Upper lobe of left lung (tissue), 6 donors: ENCODE data around the gene PHF21B. TPM values are rescaled to one million over a fixed set of nuclear protein-coding genes. Genes with fewer than 3 reads are reported as not detected.

Source experiments
- ATAC-seq, 2 donors: fragments of 200-7000 bp; cut with Tn5 transposase; one replicate each; pipeline ENCODE4 v1.9.1; 2022; ENCODE audit warnings: mild to moderate bottlenecking in 2 of 2, moderate library complexity in 2 of 2; ENCODE audit not compliant: low FRiP score in 2 of 2
- DNase-seq, 2 donors: peaks; one replicate each; pipeline ENCODE4 v3.0.0-alpha.2; 2019 to 2020
- H3K27ac ChIP-seq, 4 donors: fragments of 200-600 bp; sonication (generic); one replicate each; pipeline ENCODE4 v1.5.1; 2016 to 2019
- H3K27me3 ChIP-seq, 4 donors: fragments of 200-600 bp; sonication (generic); one replicate each; pipeline ENCODE4 v1.5.1; 2017 to 2019
- H3K36me3 ChIP-seq, 4 donors: fragments of 200-600 bp; sonication (generic); one replicate each; pipeline ENCODE4 v1.5.1; 2016 to 2019
- H3K4me1 ChIP-seq, 4 donors: fragments of 200-600 bp; sonication (generic); one replicate each; pipeline ENCODE4 v1.5.1; 2018 to 2019
- H3K4me3 ChIP-seq, 4 donors: fragments of 200-600 bp; sonication (generic); one replicate each; pipeline ENCODE4 v1.5.1; 2017 to 2019; ENCODE audit warnings: mild to moderate bottlenecking in 2 of 4, moderate library complexity in 1 of 4
- H3K9me3 ChIP-seq, 4 donors: fragments of 200-600 bp; sonication (generic); one replicate each; pipeline ENCODE4 v1.5.1; 2018 to 2019
- EP300 ChIP-seq, 4 donors: sonication (generic); formaldehyde crosslinking; IDR thresholded peaks; one replicate each; pipeline ENCODE4 v1.5.1; 2017; ENCODE audit warnings: antibody characterized with exemption in 4 of 4, control low read depth in 2 of 4
- POLR2A ChIP-seq, 4 donors: fragments of 450-650 bp; IDR thresholded peaks; one replicate each; pipeline ENCODE4 v1.5.1; 2016 to 2017; ENCODE audit warnings: antibody characterized with exemption in 4 of 4, mild to moderate bottlenecking in 2 of 4
- POLR2AphosphoS5 ChIP-seq, 2 donors: sonication (generic); formaldehyde crosslinking; IDR thresholded peaks; one replicate each; pipeline ENCODE4 v1.5.1; 2017; ENCODE audit warnings: antibody characterized with exemption in 2 of 2
- WGBS, 2 donors: methylation state at CpG; one replicate each; pipeline ENCODE4 v1.1.5; 2017 to 2018; 5-methylcytosine and 5-hydroxymethylcytosine counted together
- total RNA-seq, 6 donors: library from RNA; depleted of rRNA in 4 of 6; stranded (reverse); fragments of >200 nt in 4 of 6; gene quantifications; one replicate each; pipeline versions ENCODE4 v1.1.0 to v1.2.1, GENCODE V29; 2016 to 2021
- TF ChIP-seq, protein P1 (sequence below), 6 experiments: fragments of 450-650 bp in 4 of 6; fragments of 200-600 bp in 2 of 6; sonication (generic) in 2 of 6; IDR thresholded peaks; one replicate each; pipeline ENCODE4 v1.5.1; 2016 to 2019; ENCODE audit warnings: antibody characterized with exemption in 6 of 6
- donor health status: DM: no; HTN: no; CAD: no; lungs with moderate emphysema.
- donor health status: DM: no; HTN: yes; CAD: no; lungs with severe emphysema.

The PHF21B gene
- total RNA-seq, 6 donors from 2014 or later, result 0.06 to 0.24 TPM; not detected in 4

GRCh38 chr22:45047260-45047659 lies 37.5 kb upstream of the PHF21B start:
- no peak for TF ChIP-seq EP300 (IDR thresholded peaks at IDR 0.05)
- TF ChIP-seq POLR2A (IDR thresholded peaks at IDR 0.05), result no peak
- TF ChIP-seq, protein P1, sequence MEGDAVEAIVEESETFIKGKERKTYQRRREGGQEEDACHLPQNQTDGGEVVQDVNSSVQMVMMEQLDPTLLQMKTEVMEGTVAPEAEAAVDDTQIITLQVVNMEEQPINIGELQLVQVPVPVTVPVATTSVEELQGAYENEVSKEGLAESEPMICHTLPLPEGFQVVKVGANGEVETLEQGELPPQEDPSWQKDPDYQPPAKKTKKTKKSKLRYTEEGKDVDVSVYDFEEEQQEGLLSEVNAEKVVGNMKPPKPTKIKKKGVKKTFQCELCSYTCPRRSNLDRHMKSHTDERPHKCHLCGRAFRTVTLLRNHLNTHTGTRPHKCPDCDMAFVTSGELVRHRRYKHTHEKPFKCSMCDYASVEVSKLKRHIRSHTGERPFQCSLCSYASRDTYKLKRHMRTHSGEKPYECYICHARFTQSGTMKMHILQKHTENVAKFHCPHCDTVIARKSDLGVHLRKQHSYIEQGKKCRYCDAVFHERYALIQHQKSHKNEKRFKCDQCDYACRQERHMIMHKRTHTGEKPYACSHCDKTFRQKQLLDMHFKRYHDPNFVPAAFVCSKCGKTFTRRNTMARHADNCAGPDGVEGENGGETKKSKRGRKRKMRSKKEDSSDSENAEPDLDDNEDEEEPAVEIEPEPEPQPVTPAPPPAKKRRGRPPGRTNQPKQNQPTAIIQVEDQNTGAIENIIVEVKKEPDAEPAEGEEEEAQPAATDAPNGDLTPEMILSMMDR (IDR thresholded peaks at IDR 0.05), result no peak
- no peak for TF ChIP-seq POLR2AphosphoS5 (IDR thresholded peaks at IDR 0.05)
- ATAC-seq, result no peak
- 30 to 46% methylated on average over 6 of the region's 6 CpGs for WGBS, 2 donors

GRCh38 chr22:45045208-45045607 lies 35.4 kb upstream of the PHF21B start:
- Histone ChIP-seq H3K27me3 (no peaks in the 10 kb centered on the region), H3K36me3 (no peaks in the 10 kb centered on the region), H3K9me3 (no peaks in the 10 kb centered on the region), H3K4me1 (no peaks in the 10 kb centered on the region), H3K27ac (no peak overlapping the region), H3K4me3 (no peak overlapping the region)
- WGBS, 2 donors, result 58 to 67% methylated on average over 7 of the region's 7 CpGs
- no peak for DNase-seq
- ATAC-seq, result no peak
- TF ChIP-seq POLR2AphosphoS5 (IDR thresholded peaks at IDR 0.05) (no peak), POLR2A (IDR thresholded peaks at IDR 0.05) (no peak), EP300 (IDR thresholded peaks at IDR 0.05) (no peak)
- TF ChIP-seq, protein P1 (IDR thresholded peaks at IDR 0.05), result no peak

More at GRCh38 chr22:45047260-45047659, 37.5 kb upstream of the PHF21B start:
- Histone ChIP-seq H3K4me1 (no peaks in the 10 kb centered on the region), H3K36me3 (no peaks in the 10 kb centered on the region), H3K4me3 (no peak overlapping the region), H3K27me3 (peaks cover 0 to 4% (median 0%) of the 10 kb centered on the region in 4 donors), H3K9me3 (no peaks in the 10 kb centered on the region), H3K27ac (no peak overlapping the region)
- DNase-seq, result no peak

GRCh38 chr22:45042263-45042662 lies 32.5 kb upstream of the PHF21B start:
- Histone ChIP-seq H3K4me1 (no peaks in the 10 kb centered on the region), H3K27me3 (no peaks in the 10 kb centered on the region), H3K27ac (no peak overlapping the region), H3K4me3 (no peak overlapping the region), H3K36me3 (no peaks in the 10 kb centered on the region), H3K9me3 (no peaks in the 10 kb centered on the region)
- 64 to 77% methylated on average over 7 to 8 of the region's 8 CpGs for WGBS, 2 donors
- TF ChIP-seq, protein P1 (IDR thresholded peaks at IDR 0.05), result no peak
- no peak for TF ChIP-seq EP300 (IDR thresholded peaks at IDR 0.05)
- TF ChIP-seq POLR2AphosphoS5 (IDR thresholded peaks at IDR 0.05), result no peak
- no peak for TF ChIP-seq POLR2A (IDR thresholded peaks at IDR 0.05)
- ATAC-seq (no peak), DNase-seq (no peak)

DNA sequence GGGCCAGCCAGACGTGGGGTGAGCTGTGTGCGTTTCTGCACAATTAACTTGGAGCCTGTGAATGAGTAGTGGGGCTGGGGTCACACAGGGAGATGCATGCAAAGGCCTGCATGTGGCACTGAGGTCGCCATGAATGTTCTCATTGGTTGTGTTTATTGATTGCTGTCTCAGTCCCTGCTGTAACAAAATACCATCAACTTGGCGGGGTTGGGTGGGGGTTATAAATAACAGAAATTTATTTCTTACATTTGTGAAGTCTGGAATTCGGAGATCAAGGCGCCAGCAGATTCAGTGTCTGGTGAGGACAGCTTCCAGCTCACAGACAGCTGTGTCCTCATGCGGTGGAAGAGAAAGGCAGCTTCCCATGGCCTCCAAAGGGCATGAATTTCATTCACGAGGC lies 29.3 kb upstream of the PHF21B start:
- H3K27me3 ChIP-seq, result no peaks in the 10 kb centered on the region
- ATAC-seq, result no peak
- WGBS, 2 donors, result 63 to 68% methylated on average over 8 of the region's 8 CpGs
- no peaks in the 10 kb centered on the region for H3K4me1 ChIP-seq
- H3K27ac ChIP-seq, result no peak overlapping the region
- H3K4me3 ChIP-seq, result no peak overlapping the region
- TF ChIP-seq, protein P1 (IDR thresholded peaks at IDR 0.05), result no peak
- TF ChIP-seq EP300 (IDR thresholded peaks at IDR 0.05), result no peak
- TF ChIP-seq POLR2AphosphoS5 (IDR thresholded peaks at IDR 0.05), result no peak
- TF ChIP-seq POLR2A (IDR thresholded peaks at IDR 0.05), result no peak
- no peaks in the 10 kb centered on the region for H3K9me3 ChIP-seq
- no peaks in the 10 kb centered on the region for H3K36me3 ChIP-seq
- DNase-seq, result no peak

GRCh38 chr22:45036154-45036553 lies 26.3 kb upstream of the PHF21B start:
- ATAC-seq (no peak), DNase-seq (no peak)
- H3K4me3 ChIP-seq, result no peak overlapping the region
- 49 to 57% methylated on average over 7 to 14 of the region's 15 CpGs for WGBS, 2 donors
- no peak for TF ChIP-seq POLR2AphosphoS5 (IDR thresholded peaks at IDR 0.05)
- TF ChIP-seq POLR2A (IDR thresholded peaks at IDR 0.05), result no peak
- TF ChIP-seq, protein P1 (IDR thresholded peaks at IDR 0.05), result no peak
- no peak for TF ChIP-seq EP300 (IDR thresholded peaks at IDR 0.05)
- H3K27me3 ChIP-seq, result no peaks in the 10 kb centered on the region
- H3K27ac ChIP-seq, result no peak overlapping the region
- H3K9me3 ChIP-seq, result no peaks in the 10 kb centered on the region
- H3K4me1 ChIP-seq, result no peaks in the 10 kb centered on the region
- no peaks in the 10 kb centered on the region for H3K36me3 ChIP-seq
